Measurements from ENCODE around the gene WDR44.
"Not testable (repeated sequence)": the region's sequence is repeated elsewhere in the genome, so short reads cannot be mapped to it uniquely, and the experiment has no call there.

WDR44 gene

DNA sequence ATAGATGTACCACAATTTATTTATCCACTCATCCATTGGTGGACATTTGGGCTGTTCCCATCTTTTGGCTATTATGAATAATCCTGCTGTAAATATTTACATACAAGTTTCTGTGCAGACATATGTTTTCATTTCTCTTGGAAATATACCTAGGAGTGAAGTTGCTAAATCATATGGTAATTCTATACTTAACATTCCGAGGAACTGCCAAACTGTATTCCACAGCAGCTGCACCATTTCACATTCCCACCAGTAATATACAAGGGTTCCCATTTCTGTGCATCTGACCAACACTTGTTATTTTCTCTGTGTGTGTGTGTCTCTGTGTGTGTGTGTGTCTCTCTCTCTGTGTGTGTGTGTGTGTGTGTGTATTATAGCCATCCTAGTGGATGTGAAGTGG is 134.3 kb downstream of the WDR44 start:
- no peak overlapping the region for H3K27ac ChIP-seq (ENCODE audit: low read depth, low read length)
- H3K9ac ChIP-seq (ENCODE audit: low read length), result no peak overlapping the region
- H3K4me1 ChIP-seq (ENCODE audit: control insufficient read depth, insufficient read depth, low read length), result no peaks in the 10 kb centered on the region
- H3K27me3 ChIP-seq (ENCODE audit: control insufficient read depth, insufficient read depth, low read length), result no peaks in the 10 kb centered on the region
- H3K9me3 ChIP-seq (ENCODE audit: control insufficient read depth, insufficient read depth, low read depth, low read length), result no peaks in the 10 kb centered on the region
- H3K36me3 ChIP-seq (ENCODE audit: control insufficient read depth, insufficient read depth, low read length), result no peaks in the 10 kb centered on the region
- no peak overlapping the region for H3K4me3 ChIP-seq (ENCODE audit: low read depth, low read length)

GRCh38 chrX:118482384-118482783 is 136.5 kb downstream of the WDR44 start:
- H3K27ac ChIP-seq (ENCODE audit: low read depth, low read length); H3K36me3 ChIP-seq (ENCODE audit: control insufficient read depth, insufficient read depth, low read length); H3K4me3 ChIP-seq (ENCODE audit: low read depth, low read length); H3K9ac ChIP-seq (ENCODE audit: low read length); H3K27me3 ChIP-seq (ENCODE audit: control insufficient read depth, insufficient read depth, low read length); H3K9me3 ChIP-seq (ENCODE audit: control insufficient read depth, insufficient read depth, low read depth, low read length); H3K4me1 ChIP-seq (ENCODE audit: control insufficient read depth, insufficient read depth, low read length): not testable (repeated sequence)

- Histone ChIP-seq H3K4me1 (ENCODE audit: control insufficient read depth, insufficient read depth, low read length) (no peaks in the 10 kb centered on the region), H3K9me3 (ENCODE audit: control insufficient read depth, insufficient read depth, low read depth, low read length) (no peaks in the 10 kb centered on the region), H3K27ac (ENCODE audit: low read depth, low read length) (no peak overlapping the region)
These were observed 138.5 kb downstream of the WDR44 start for GRCh38 chrX:118484216-118484903.

DNA sequence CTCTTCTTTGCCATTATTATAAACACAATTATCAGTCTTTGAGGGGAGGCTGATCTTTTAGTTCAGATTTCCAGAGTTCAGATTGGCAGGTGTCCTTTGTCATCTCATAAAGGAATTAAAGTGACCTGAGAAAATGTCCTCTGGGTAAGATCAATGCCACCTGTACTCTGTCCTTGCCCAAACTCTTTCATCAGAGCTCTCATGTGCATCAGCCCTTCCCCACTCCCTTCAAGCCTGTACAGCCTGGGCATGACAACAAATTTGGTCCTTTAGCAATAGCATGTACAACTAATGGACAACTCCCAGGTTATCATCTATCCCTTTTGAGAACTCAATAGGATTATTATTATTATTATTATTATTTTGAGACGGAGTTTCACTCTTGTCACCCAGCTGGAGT is 140.8 kb downstream of the WDR44 start:
- H3K9me3 ChIP-seq (ENCODE audit: control insufficient read depth, insufficient read depth, low read depth, low read length); H3K4me3 ChIP-seq (ENCODE audit: low read depth, low read length); H3K27me3 ChIP-seq (ENCODE audit: control insufficient read depth, insufficient read depth, low read length); H3K4me1 ChIP-seq (ENCODE audit: control insufficient read depth, insufficient read depth, low read length); H3K36me3 ChIP-seq (ENCODE audit: control insufficient read depth, insufficient read depth, low read length); H3K27ac ChIP-seq (ENCODE audit: low read depth, low read length); H3K9ac ChIP-seq (ENCODE audit: low read length): not testable (repeated sequence)

More at GRCh38 chrX:118484216-118484903, 138.5 kb downstream of the WDR44 start:
- Histone ChIP-seq H3K4me3 (ENCODE audit: low read depth, low read length) (no peak overlapping the region), H3K27me3 (ENCODE audit: control insufficient read depth, insufficient read depth, low read length) (no peaks in the 10 kb centered on the region), H3K36me3 (ENCODE audit: control insufficient read depth, insufficient read depth, low read length) (no peaks in the 10 kb centered on the region), H3K9ac (ENCODE audit: low read length) (no peak overlapping the region)

DNA sequence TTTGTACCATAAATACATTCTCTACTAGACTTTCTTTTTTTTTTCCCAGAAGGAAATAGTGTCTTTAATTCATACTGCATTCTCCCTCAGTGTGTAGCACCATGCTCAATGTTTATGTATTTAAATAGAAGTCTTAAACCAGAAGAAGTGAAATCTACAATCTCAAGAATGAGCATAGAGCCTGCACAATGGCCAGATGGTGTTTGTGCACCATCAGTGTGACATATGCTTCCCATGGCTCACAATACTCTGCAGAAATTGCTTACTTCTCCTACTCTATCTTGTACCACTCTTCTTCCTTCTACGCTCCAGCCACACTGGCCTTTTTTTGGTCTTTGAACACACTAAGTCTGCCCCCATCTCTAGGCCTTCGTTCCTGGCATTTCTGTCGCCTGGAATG is 147.1 kb downstream of the WDR44 start:
- H3K27me3 ChIP-seq (ENCODE audit: control insufficient read depth, insufficient read depth, low read length), result peaks cover 38% of the 10 kb centered on the region
- H3K27ac ChIP-seq (ENCODE audit: low read depth, low read length), result no peak overlapping the region
- no peaks in the 10 kb centered on the region for H3K9me3 ChIP-seq (ENCODE audit: control insufficient read depth, insufficient read depth, low read depth, low read length)
- H3K36me3 ChIP-seq (ENCODE audit: control insufficient read depth, insufficient read depth, low read length), result no peaks in the 10 kb centered on the region
- peaks cover 22% of the 10 kb centered on the region for H3K4me1 ChIP-seq (ENCODE audit: control insufficient read depth, insufficient read depth, low read length)
- H3K9ac ChIP-seq (ENCODE audit: low read length), result no peak overlapping the region
- H3K4me3 ChIP-seq (ENCODE audit: low read depth, low read length), result no peak overlapping the region

DNA sequence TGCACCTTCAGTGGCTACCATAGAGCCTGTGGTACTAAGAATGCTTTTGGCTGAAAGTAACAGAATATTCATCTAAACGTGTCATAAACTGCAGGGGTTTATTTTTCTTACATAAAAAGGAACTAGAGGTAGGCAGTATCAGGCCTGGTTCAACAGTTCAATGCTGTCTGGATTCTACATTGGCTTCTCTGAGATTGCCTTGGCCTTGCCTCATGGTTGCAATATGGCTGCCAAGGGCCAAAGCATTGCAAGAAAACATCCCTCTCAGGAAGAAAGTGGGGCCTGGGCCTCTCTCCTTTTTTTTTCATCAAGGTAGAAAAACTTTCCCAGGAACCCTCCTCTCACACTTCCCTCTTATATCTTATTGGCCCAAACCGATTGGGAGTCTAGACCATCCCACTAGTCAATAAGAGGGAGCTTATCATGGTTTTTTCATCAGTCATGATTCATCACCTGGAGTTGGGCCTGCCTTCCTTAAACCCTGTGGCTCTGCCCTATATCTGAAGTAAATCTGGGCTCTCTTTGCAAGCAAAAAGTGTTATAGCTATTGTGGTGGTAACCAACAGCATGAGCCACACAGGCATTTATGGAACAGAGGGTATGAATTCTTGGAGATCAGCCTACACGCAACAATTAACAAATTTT is 147.9 kb downstream of the WDR44 start:
- no peak overlapping the region for H3K4me3 ChIP-seq (ENCODE audit: low read depth, low read length)
- peaks cover 43% of the 10 kb centered on the region for H3K27me3 ChIP-seq (ENCODE audit: control insufficient read depth, insufficient read depth, low read length)
- H3K36me3 ChIP-seq (ENCODE audit: control insufficient read depth, insufficient read depth, low read length), result no peaks in the 10 kb centered on the region
- no peak overlapping the region for H3K27ac ChIP-seq (ENCODE audit: low read depth, low read length)
- no peak overlapping the region for H3K9ac ChIP-seq (ENCODE audit: low read length)
- peaks cover 30% of the 10 kb centered on the region for H3K4me1 ChIP-seq (ENCODE audit: control insufficient read depth, insufficient read depth, low read length)
- H3K9me3 ChIP-seq (ENCODE audit: control insufficient read depth, insufficient read depth, low read depth, low read length), result no peaks in the 10 kb centered on the region

- Histone ChIP-seq H3K4me3 (ENCODE audit: low read depth, low read length) (peak within 1 kb of the TSS; percentile 82), H3K36me3 (ENCODE audit: control insufficient read depth, insufficient read depth, low read length) (no peaks in the 10 kb centered on the region), H3K4me1 (ENCODE audit: control insufficient read depth, insufficient read depth, low read length) (peaks cover 40% of the 10 kb centered on the region), H3K27ac (ENCODE audit: low read depth, low read length) (peak within 1 kb of the TSS; percentile 50; the same call in 1 of the 2 replicates), H3K27me3 (ENCODE audit: control insufficient read depth, insufficient read depth, low read length) (peaks cover 43% of the 10 kb centered on the region), H3K9ac (ENCODE audit: low read length) (peak within 1 kb of the TSS; percentile 89), H3K9me3 (ENCODE audit: control insufficient read depth, insufficient read depth, low read depth, low read length) (no peaks in the 10 kb centered on the region)
These were observed 149.4 kb downstream of the WDR44 start, which contains the start of gene DOCK11 for GRCh38 chrX:118495061-118495921. Gene DOCK11, plus strand, starts transcription at chrX:118495815. Its CDS starts 157 bp downstream, at chrX:118495972.

- H3K9ac ChIP-seq (ENCODE audit: low read length), result peak overlapping the region; percentile 80
- H3K4me3 ChIP-seq (ENCODE audit: low read depth, low read length), result peak overlapping the region; percentile 82
- no peaks in the 10 kb centered on the region for H3K36me3 ChIP-seq (ENCODE audit: control insufficient read depth, insufficient read depth, low read length)
- peaks cover 40% of the 10 kb centered on the region for H3K4me1 ChIP-seq (ENCODE audit: control insufficient read depth, insufficient read depth, low read length)
- H3K27me3 ChIP-seq (ENCODE audit: control insufficient read depth, insufficient read depth, low read length), result peaks cover 37% of the 10 kb centered on the region
- H3K9me3 ChIP-seq (ENCODE audit: control insufficient read depth, insufficient read depth, low read depth, low read length), result no peaks in the 10 kb centered on the region
- no peak overlapping the region for H3K27ac ChIP-seq (ENCODE audit: low read depth, low read length)
These were observed 150.3 kb downstream of the WDR44 start for GRCh38 chrX:118495958-118496762.

- H3K27me3 ChIP-seq (ENCODE audit: control insufficient read depth, insufficient read depth, low read length), result peaks cover 37% of the 10 kb centered on the region
- H3K4me3 ChIP-seq (ENCODE audit: low read depth, low read length), result peak overlapping the region; percentile 82
- peak overlapping the region; percentile 80 for H3K9ac ChIP-seq (ENCODE audit: low read length)
- H3K9me3 ChIP-seq (ENCODE audit: control insufficient read depth, insufficient read depth, low read depth, low read length), result no peaks in the 10 kb centered on the region
- no peak overlapping the region for H3K27ac ChIP-seq (ENCODE audit: low read depth, low read length)
- H3K4me1 ChIP-seq (ENCODE audit: control insufficient read depth, insufficient read depth, low read length), result peaks cover 40% of the 10 kb centered on the region
- no peaks in the 10 kb centered on the region for H3K36me3 ChIP-seq (ENCODE audit: control insufficient read depth, insufficient read depth, low read length)
These were observed 150.8 kb downstream of the WDR44 start for GRCh38 chrX:118496763-118497079.

DNA sequence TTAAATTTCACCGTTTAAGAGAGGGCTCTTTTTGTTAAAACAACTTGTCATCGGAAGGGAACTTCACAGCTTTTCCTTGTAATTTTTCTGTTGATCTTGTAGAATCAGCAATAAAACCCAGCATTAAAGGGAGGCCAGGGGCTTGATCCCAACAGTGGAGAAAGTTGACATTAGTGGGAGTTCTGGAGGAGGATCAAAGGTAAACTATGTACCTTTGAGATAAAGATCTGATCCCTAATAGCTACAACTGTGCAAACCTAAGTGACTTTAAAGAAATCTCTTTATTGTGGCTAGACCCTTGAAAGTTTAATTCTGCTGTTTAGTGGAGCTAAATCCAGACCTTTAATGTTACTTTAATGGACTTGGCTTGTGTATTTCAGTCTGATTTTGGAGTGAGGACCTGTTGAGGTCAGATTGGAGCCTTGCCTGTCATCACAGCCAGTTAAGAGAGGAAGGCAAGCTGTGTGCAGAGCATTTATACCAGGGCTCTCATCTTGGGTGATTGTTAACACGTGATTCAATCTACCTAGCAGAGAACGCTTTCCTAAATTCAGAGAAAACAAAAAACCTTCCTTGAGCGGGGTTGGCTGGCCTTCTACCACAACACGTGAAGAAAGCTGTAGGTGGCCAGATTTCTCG is 151.4 kb downstream of the WDR44 start:
- Histone ChIP-seq H3K27me3 (ENCODE audit: control insufficient read depth, insufficient read depth, low read length) (peaks cover 37% of the 10 kb centered on the region), H3K36me3 (ENCODE audit: control insufficient read depth, insufficient read depth, low read length) (no peaks in the 10 kb centered on the region), H3K9me3 (ENCODE audit: control insufficient read depth, insufficient read depth, low read depth, low read length) (no peaks in the 10 kb centered on the region), H3K27ac (ENCODE audit: low read depth, low read length) (no peak overlapping the region), H3K4me1 (ENCODE audit: control insufficient read depth, insufficient read depth, low read length) (peaks cover 44% of the 10 kb centered on the region), H3K4me3 (ENCODE audit: low read depth, low read length) (peak overlapping the region; percentile 82), H3K9ac (ENCODE audit: low read length) (peak overlapping the region; percentile 7)
